Activated naive CD8-positive, alpha-beta T cell treated with anti-CD3 and anti-CD28 coated beads, Interleukin-2, amount 50 U/mL, for 24 hours (primary cell): ENCODE measurements around the gene GOLGA3.
A peak's percentile ranks its signal among the peaks of the same experiment; 100 is the strongest.
"Not testable (repeated sequence)": the region's sequence is repeated elsewhere in the genome, so short reads cannot be mapped to it uniquely, and the experiment has no call there.

Source experiments
- ATAC-seq: fragments of 150-1000 bp; cut with Tn5 transposase; one replicate; pipeline ENCODE4 v1.10.0; 2021
- DNase-seq: peaks from one replicate; pipeline ENCODE4 v3.0.0; 2021
- H3K27ac Mint-ChIP-seq: one replicate; pipeline ENCODE4 v1.8.0; 2021; ENCODE audit warnings: mild to moderate bottlenecking, mixed read lengths
- H3K27me3 Mint-ChIP-seq: one replicate; pipeline ENCODE4 v1.8.0; 2021; ENCODE audit warnings: mixed read lengths
- H3K36me3 Mint-ChIP-seq: one replicate; pipeline ENCODE4 v1.8.0; 2021; ENCODE audit warnings: low read depth, mixed read lengths
- H3K4me1 Mint-ChIP-seq: one replicate; pipeline ENCODE4 v1.8.0; 2021; ENCODE audit warnings: mixed read lengths
- H3K4me3 Mint-ChIP-seq: one replicate; pipeline ENCODE4 v1.8.0; 2021; ENCODE audit warnings: mild to moderate bottlenecking, moderate library complexity, mixed read lengths
- H3K9me3 Mint-ChIP-seq: one replicate; pipeline ENCODE4 v1.8.0; 2021; ENCODE audit warnings: mixed read lengths

The GOLGA3 gene

DNA sequence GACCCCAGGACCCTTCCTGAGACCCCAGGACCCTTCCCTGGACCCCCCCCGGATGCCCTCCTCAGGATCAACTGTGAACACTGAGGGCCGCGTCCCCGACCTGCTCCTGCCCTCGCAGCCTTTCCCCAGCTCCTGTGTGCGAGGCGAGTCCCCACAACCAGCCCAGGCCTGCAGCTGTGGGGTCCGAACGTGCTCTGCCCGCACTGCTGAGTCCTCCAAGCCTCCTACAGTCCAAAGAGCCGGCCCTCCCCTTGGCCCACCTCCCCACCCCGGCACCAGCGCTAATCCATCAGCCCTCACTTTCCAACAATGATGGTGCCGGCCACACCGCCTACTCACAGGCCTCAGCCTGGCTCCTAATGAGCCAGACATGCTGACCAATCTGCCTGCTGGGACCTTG, 40.8 kb downstream of the GOLGA3 start:
- Mint-ChIP-seq H3K4me1 (no peaks in the 10 kb centered on the region), H3K36me3 (peaks cover 46% of the 10 kb centered on the region), H3K27ac (no peak overlapping the region), H3K9me3 (no peaks in the 10 kb centered on the region), H3K27me3 (no peaks in the 10 kb centered on the region), H3K4me3 (no peak overlapping the region)
- DNase-seq (no peak), ATAC-seq (no peak)

DNA sequence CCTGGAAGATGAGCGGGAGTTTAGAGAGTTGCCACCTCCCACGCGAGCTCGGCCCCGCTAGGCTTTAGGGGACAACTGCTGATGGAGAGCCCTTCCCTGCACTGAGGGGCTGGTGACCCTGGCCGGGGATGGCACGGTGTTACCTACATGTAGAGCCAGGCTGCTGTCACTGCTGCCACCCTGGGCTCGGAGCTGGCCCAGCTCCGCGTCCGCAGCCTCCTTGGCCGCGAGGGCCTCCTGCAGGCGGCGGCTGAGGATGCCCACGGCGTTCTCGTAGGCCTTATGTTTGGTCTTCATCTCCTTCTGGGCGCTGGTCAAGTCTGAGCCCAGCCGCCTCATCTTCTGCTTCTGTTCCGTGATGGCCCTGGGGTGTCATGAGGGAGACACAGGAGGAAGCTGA, 42.5 kb downstream of the GOLGA3 start:
- peak; percentile 33 for ATAC-seq
- Mint-ChIP-seq H3K4me1 (no peaks in the 10 kb centered on the region), H3K9me3 (no peaks in the 10 kb centered on the region), H3K36me3 (peaks cover 49% of the 10 kb centered on the region), H3K27me3 (no peaks in the 10 kb centered on the region), H3K27ac (no peak overlapping the region), H3K4me3 (no peak overlapping the region)
- no peak for DNase-seq

DNA sequence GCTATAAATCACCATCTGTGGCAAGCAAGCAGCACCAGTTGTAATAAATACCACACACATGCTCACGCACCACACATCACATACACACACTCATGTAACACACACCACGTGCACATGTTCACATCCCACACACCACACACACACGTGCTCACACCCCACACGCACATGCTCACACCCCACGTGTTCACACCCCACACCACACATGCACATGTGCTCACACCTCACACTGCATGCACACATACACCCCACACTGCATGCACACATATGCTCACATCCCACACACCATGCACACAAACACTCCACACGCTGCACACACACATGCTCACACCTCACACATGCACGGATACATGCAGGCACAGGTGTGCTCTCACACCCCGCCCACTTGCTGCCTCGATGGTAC, 44.1 kb downstream of the GOLGA3 start:
- Mint-ChIP-seq H3K9me3 (no peaks in the 10 kb centered on the region), H3K27ac (no peak overlapping the region), H3K4me3 (no peak overlapping the region), H3K4me1 (no peaks in the 10 kb centered on the region), H3K27me3 (no peaks in the 10 kb centered on the region), H3K36me3 (peaks cover 58% of the 10 kb centered on the region)
- no peak for ATAC-seq
- no peak for DNase-seq

DNA sequence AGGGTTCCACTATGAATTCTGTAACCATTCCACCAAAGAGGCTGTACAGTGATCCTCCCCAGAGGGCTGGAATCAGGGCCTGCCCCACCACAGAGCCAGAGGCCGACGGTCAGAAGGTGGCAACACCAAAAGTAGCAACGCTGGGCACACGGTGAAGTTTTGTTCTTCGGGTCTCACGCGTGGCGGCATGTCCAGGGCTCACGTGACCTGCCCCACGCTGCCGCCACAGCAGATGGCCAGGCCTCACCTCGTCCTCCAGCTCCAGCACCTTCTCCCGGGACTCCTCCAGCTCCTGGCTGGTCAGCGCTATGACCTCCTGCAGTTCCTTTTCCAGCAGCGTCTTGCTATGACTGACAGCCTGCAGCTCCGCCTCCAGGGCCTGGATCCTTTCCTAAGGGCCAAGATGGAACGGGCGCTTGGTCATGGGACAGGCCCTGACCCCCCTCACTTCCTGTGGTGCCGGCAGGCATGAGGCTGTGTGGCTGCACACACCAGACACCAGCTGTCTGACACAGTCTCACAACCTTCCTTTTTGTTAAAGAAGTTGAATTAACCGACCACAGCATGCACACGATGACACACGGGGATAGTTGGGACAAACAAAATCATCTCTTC, 44.6 kb downstream of the GOLGA3 start:
- ATAC-seq (no peak), DNase-seq (no peak)
- H3K4me3 Mint-ChIP-seq = no peak overlapping the region
- no peak overlapping the region for H3K27ac Mint-ChIP-seq
- no peaks in the 10 kb centered on the region for H3K27me3 Mint-ChIP-seq
- no peaks in the 10 kb centered on the region for H3K4me1 Mint-ChIP-seq
- H3K9me3 Mint-ChIP-seq = no peaks in the 10 kb centered on the region
- H3K36me3 Mint-ChIP-seq = peaks cover 59% of the 10 kb centered on the region

DNA sequence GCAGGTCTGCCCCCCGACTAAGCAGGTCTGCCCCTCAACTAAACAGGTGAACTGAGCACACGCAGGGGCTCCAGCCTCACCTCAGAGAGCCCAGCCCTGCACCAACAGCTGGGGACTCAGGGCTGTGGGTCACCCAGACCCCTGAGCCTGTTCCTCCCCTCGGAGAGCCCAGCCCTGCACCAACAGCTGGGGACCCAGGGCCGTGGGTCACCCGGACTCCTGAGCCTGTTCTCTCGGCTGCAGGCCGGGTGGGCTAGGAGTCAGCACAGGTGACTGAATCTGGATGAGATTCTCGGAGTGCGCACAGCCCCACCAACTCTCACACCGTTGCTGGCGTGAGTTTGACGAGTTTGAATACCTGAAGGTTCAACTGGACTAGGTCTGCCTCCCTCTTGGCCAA, 46.7 kb downstream of the GOLGA3 start:
- peaks cover 48% of the 10 kb centered on the region for H3K36me3 Mint-ChIP-seq
- no peaks in the 10 kb centered on the region for H3K9me3 Mint-ChIP-seq
- no peaks in the 10 kb centered on the region for H3K27me3 Mint-ChIP-seq
- no peaks in the 10 kb centered on the region for H3K4me1 Mint-ChIP-seq
- H3K27ac Mint-ChIP-seq = no peak overlapping the region
- DNase-seq (no peak), ATAC-seq (no peak)
- H3K4me3 Mint-ChIP-seq = no peak overlapping the region

DNA sequence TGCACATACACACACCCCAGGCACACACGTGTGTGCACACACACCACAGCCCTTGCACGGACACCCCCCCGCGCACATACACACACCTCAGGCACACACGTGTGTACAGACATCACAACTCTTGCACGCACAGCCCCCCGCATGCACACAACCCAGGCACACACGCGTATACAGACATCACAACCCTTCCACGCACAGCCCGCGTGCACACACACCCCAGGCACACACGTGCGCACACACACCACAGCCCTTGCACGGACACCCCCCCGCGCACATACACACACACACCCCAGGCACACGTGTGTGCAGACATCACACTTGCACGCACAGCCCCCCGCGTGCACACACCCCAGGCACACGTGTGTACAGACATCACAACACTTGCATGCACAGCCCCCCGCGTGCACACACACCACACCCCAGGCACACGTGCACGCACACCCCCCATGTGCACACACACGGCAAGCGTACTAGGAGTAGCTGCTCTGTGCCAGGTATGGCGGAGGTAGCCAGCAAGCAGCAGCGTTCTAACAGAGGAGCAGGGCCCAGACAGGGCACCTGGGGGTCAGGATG, 48.8 kb downstream of the GOLGA3 start:
- Mint-ChIP-seq H3K27ac (no peak overlapping the region), H3K4me3 (no peak overlapping the region), H3K27me3 (no peaks in the 10 kb centered on the region), H3K4me1 (peaks cover 3% of the 10 kb centered on the region), H3K9me3 (no peaks in the 10 kb centered on the region), H3K36me3 (peaks cover 50% of the 10 kb centered on the region)
- DNase-seq = no peak
- ATAC-seq = peak; percentile 6

DNA sequence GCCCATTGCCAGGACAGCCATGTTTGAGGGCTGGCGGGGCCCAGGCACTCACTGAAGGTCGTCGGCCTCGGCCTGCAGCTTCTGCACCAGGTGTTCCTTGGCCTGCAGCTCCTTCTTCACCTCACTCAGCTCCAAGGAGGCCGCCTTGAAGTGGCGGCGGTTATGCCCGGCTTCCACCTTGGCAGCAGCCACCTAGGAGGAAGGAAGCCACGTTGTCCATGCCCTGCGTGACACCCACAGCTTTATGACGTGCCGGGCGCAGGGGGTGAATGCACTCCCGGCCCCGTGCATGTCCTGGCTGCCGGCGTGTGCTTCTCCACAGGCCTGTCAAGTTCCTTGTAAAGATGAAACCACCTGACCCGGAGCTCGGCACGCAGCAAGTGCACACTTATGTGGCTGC, 51.1 kb downstream of the GOLGA3 start:
- no peak for ATAC-seq
- DNase-seq = no peak
- peaks cover 16% of the 10 kb centered on the region for H3K4me1 Mint-ChIP-seq
- no peak overlapping the region for H3K27ac Mint-ChIP-seq
- no peak overlapping the region for H3K4me3 Mint-ChIP-seq
- H3K27me3 Mint-ChIP-seq = no peaks in the 10 kb centered on the region
- H3K9me3 Mint-ChIP-seq = no peaks in the 10 kb centered on the region
- peaks cover 46% of the 10 kb centered on the region for H3K36me3 Mint-ChIP-seq

DNA sequence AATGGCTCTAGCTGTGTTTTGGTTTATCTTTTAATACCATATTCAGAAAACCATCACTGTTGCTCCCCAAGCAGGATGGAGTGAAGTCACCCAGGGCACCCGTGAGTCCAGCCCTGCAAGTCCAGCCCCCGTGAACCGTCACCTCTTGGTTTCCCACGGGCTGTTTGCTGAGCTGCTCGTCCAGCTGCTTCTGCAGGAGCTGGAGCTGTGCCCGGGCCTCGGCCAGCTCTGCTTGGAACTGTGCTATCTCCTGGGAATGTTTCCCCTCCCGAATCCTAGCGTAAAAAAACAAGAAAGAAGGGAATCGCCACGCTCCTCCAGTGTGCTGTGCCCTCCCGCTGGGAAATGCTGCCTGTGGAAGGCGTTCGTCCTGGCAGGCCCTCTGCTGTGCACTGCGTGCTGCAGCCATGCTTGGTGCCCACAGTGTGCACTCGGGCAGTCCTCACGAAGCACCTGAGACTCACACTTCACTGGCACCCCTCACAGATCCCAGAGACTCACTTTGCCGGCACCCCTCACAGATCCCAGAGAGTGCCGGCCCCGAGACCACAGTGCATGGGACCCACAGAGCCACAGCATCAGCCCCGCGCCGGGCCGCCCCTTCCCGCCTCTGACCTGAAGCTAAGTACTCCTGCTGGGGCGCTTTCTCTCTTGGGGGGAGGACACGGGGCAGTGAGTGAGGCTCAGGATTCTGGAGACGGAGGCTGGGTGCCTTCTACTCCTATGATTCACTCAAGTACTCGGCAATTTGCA, 51.7 kb downstream of the GOLGA3 start:
- Mint-ChIP-seq H3K36me3 (peaks cover 43% of the 10 kb centered on the region), H3K4me3 (no peak overlapping the region), H3K27ac (no peak overlapping the region), H3K27me3 (no peaks in the 10 kb centered on the region), H3K9me3 (no peaks in the 10 kb centered on the region), H3K4me1 (peaks cover 21% of the 10 kb centered on the region)
- no peak for ATAC-seq
- no peak for DNase-seq

DNA sequence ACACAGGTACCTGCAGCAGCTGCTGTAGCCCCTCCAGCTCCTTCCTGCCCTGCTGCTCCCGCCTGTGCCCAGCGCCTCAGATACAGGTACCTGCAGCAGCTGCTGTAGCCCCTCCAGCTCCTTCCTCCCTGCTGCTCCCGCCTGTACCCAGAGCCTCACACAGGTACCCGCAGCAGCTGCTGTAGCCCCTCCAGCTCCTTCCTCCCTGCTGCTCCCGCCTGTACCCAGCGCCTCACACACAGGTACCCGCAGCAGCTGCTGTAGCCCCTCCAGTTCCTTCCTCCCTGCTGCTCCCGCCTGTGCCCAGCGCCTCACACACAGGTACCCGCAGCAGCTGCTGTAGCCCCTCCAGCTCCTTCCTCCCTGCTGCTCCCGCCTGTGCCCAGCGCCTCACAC, 52.4 kb downstream of the GOLGA3 start:
- DNase-seq, H3K4me3 Mint-ChIP-seq, ATAC-seq, H3K9me3 Mint-ChIP-seq, H3K27ac Mint-ChIP-seq, H3K27me3 Mint-ChIP-seq: not testable (repeated sequence)
- Mint-ChIP-seq H3K4me1 (peaks cover 29% of the 10 kb centered on the region), H3K36me3 (peaks cover 44% of the 10 kb centered on the region)

DNA sequence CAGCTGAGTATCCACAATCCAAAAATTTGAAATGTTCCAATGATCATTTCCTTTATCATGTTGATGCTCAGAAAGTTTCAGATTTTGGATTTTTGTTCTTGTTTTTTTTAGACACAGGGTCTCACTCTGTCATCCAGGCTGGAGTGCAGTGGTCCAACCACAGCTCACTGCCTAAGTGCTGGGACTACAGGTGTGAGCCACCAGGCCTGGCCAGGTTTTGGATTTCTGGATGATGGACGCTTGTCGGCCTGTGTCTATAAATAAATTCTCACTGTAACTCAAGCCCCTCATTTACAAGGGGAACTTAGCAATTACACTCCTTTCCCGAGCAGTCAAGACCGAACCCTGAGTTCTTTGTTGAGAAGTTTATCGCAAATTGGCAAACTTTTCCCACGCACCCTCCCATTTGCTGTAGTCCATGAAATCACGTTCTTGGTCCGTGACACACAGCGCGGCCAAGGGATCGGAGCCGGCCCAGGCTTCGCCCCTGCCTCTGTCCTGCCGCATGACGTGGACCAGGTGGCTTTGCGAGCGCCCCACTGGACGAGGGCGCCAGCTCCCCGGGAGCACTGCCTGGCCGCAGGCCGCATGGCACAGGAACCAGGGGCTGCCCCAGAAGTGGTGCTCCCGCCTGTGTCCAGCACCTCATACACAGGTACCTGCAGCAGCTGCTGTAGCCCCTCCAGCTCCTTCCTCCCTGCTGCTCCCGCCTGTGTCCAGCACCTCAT, 53.0 kb downstream of the GOLGA3 start:
- H3K4me3 Mint-ChIP-seq = no peak overlapping the region
- no peaks in the 10 kb centered on the region for H3K9me3 Mint-ChIP-seq
- ATAC-seq = no peak
- no peak for DNase-seq
- no peaks in the 10 kb centered on the region for H3K27me3 Mint-ChIP-seq
- peak overlapping the region; percentile 27 for H3K27ac Mint-ChIP-seq
- H3K36me3 Mint-ChIP-seq = peaks cover 44% of the 10 kb centered on the region
- peaks cover 34% of the 10 kb centered on the region for H3K4me1 Mint-ChIP-seq

DNA sequence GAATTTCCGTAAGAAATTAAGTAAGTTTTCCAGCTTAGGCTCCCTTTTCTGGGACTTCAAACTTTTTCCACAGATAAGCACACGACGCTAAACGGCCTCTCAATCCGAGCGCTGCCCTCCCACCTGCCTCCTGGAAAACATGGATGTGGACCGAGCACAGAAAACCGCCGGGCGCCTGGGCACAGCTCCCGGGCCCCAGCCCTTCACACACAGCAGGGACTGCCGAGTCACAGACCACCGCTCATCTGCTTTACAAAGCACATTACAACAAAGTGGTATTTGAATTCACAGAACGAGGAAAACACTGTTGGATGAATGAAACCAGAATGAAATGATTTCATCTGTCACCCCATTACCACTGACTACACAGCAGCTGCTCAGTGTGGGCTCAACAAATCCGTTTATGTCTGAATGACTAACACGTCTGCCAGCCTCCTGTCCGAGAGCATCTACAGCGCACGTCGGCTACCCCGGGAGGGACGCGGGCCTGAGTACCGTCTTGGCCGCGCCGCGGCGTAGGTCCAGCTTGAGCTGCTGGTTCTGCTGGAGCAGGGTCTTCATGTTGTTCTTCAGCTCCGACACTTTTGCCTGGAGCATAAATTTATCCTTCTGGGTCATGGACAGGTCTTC, 53.9 kb downstream of the GOLGA3 start:
- H3K27ac Mint-ChIP-seq = no peak overlapping the region
- peaks cover 38% of the 10 kb centered on the region for H3K4me1 Mint-ChIP-seq
- H3K4me3 Mint-ChIP-seq = no peak overlapping the region
- H3K9me3 Mint-ChIP-seq = no peaks in the 10 kb centered on the region
- peaks cover 39% of the 10 kb centered on the region for H3K36me3 Mint-ChIP-seq
- no peaks in the 10 kb centered on the region for H3K27me3 Mint-ChIP-seq
- ATAC-seq = no peak
- no peak for DNase-seq

DNA sequence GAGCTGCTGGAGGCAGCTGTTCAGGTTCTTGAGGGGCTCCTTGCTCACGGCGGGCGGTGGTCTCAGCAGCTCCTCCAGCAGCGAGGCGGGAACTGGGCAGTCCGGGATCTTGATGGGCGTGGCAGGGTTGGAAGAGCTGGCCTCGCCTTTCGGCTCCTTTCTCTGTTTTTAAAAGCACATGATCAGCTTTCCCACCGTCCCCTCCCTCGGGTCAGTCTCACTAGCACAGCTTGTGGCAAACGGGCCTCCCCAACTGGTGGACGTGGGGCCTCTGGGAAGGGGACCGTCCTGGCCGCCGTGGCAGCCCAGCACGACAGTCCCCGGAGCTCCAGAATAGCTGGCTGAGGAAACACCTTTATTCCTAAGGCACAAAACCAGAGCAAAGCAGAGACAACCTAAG, 54.5 kb downstream of the GOLGA3 start:
- no peak overlapping the region for H3K27ac Mint-ChIP-seq
- H3K4me3 Mint-ChIP-seq = no peak overlapping the region
- peaks cover 44% of the 10 kb centered on the region for H3K4me1 Mint-ChIP-seq
- DNase-seq (no peak), ATAC-seq (no peak)
- H3K9me3 Mint-ChIP-seq = no peaks in the 10 kb centered on the region
- H3K36me3 Mint-ChIP-seq = peaks cover 38% of the 10 kb centered on the region
- H3K27me3 Mint-ChIP-seq = no peaks in the 10 kb centered on the region

DNA sequence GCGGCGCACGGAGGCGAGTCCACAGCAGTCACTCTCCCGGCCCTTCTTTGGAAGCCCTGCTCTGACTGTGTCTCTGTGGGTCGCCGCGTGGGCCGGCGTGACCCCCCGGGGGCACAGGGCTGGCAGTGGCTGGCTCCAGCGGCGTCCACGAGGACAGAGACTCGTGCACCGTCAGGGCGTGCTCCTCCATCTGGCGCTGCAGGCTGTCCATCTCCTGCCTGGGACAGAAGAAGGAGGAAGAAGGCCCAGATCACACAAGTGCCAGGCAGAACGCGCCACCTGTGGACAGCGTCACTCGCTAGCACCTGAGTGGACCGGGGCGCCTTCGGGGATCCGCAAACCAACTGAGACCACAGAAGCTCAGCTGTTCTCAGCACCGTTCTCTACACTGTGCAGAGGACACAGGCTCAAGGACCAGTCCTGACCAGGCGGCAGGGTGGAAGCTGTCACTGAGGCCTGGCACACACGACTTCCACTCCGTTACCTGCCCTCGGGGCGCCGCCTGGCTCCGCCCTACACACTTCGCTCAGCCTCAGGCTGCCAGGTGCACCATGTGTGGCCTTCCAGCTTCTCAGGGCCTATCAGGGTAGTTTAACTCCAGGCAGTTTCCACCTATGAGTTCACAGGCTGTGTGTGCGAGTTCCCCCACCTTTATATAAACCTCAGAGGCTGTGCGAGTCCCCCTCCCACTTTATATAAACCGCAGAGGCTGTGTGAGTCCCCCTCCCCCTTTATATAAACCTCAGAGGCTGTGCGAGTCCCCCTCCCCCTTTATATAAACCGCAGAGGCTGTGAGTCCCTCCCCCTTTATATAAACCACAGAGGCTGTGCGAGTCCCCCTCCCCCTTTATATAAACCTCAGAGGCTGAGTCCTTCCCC, 55.4 kb downstream of the GOLGA3 start:
- DNase-seq = no peak
- no peak overlapping the region for H3K4me3 Mint-ChIP-seq

DNA sequence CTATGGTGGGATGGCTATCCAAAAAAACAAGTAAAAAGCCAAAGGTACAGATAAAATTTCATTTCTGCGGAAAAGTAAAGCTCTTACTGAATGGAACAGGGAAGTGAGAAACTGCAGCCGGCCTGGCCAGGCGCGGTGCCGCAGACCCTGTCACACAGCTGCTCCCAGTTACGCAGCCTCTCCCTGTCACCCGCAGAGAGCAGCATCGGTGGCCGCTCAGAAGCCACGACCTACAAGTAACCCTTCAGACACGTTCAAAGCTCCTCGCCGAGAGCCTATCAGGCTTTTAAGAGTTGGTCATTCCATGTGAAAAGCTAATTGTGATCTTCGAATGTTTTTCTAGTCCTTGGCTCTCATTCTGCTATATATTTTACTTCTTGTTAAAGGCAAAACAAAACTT, 56.1 kb downstream of the GOLGA3 start:
- Mint-ChIP-seq H3K4me1 (peaks cover 58% of the 10 kb centered on the region), H3K27ac (no peak overlapping the region), H3K4me3 (no peak overlapping the region), H3K36me3 (peaks cover 45% of the 10 kb centered on the region), H3K27me3 (no peaks in the 10 kb centered on the region), H3K9me3 (no peaks in the 10 kb centered on the region)
- ATAC-seq (no peak), DNase-seq (no peak)

More for the DNA sequence above, 55.4 kb downstream of the GOLGA3 start:
- H3K27ac Mint-ChIP-seq = no peak overlapping the region
- peaks cover 44% of the 10 kb centered on the region for H3K36me3 Mint-ChIP-seq
- peaks cover 53% of the 10 kb centered on the region for H3K4me1 Mint-ChIP-seq
- no peaks in the 10 kb centered on the region for H3K9me3 Mint-ChIP-seq
- ATAC-seq = no peak
- H3K27me3 Mint-ChIP-seq = no peaks in the 10 kb centered on the region
